H1 (cell line): ENCODE results near the gene ZNF524. TPM values are rescaled to one million over a fixed set of nuclear protein-coding genes. Genes with fewer than 3 reads are reported as not detected.

Experiments used
- ATF2 ChIP-seq: IDR thresholded peaks from 2 replicates; pipeline ENCODE4 v1.6.1; 2012; ENCODE audit warnings: low read length, inconsistent platforms
- BCL11A ChIP-seq, 2 experiments: IDR thresholded peaks; one replicate each; pipeline ENCODE4 v1.6.1; 2011; ENCODE audit warnings: low read depth in 2 of 2, low read length in 2 of 2, mild to moderate bottlenecking in 2 of 2
- CHD2 ChIP-seq: IDR thresholded peaks from 2 replicates; pipeline ENCODE4 v1.6.1; 2012; ENCODE audit warnings: low read length, improper control_type of control experiment
- EGR1 ChIP-seq: IDR thresholded peaks from 2 replicates; pipeline ENCODE4 v1.6.1; 2011; ENCODE audit warnings: low read depth, low read length, borderline replicate concordance
- EZH2 ChIP-seq: fragments of 200-600 bp; sonication (generic); IDR thresholded peaks from 2 replicates; pipeline ENCODE4 v1.7.1; 2012; ENCODE audit warnings: low read depth, mild to moderate bottlenecking, moderate library complexity, low read length, inconsistent platforms; ENCODE audit not compliant: severe bottlenecking
- GTF2F1 ChIP-seq: IDR thresholded peaks from 2 replicates; pipeline ENCODE4 v1.6.1; 2012; ENCODE audit warnings: low read depth, low read length, improper control_type of control experiment, borderline replicate concordance
- HDAC6 ChIP-seq: IDR thresholded peaks from one replicate; pipeline ENCODE4 v1.7.1; 2012; ENCODE audit warnings: low read depth, mild to moderate bottlenecking, inconsistent platforms, low read length, moderate library complexity
- JUN ChIP-seq: IDR thresholded peaks from 2 replicates; pipeline ENCODE4 v1.6.1; 2011; ENCODE audit warnings: low read depth, mild to moderate bottlenecking, improper control_type of control experiment, low read length
- KDM1A ChIP-seq: fragments of 200-600, 300-600 bp; sonication (generic); IDR thresholded peaks from 2 replicates; pipeline ENCODE4 v1.7.1; 2016; ENCODE audit warnings: mild to moderate bottlenecking, low read length, borderline replicate concordance
- KDM5A ChIP-seq: fragments of 200-600 bp; IDR thresholded peaks from 2 replicates; pipeline ENCODE4 v1.7.1; 2012; ENCODE audit warnings: mild to moderate bottlenecking, low read length, inconsistent platforms, mixed read lengths
- NRF1 ChIP-seq: IDR thresholded peaks from 2 replicates; pipeline ENCODE4 v1.6.1; 2011; ENCODE audit warnings: mild to moderate bottlenecking, low read depth, low read length, improper control_type of control experiment
- POLR2AphosphoS5 ChIP-seq: IDR thresholded peaks from 2 replicates; pipeline ENCODE4 v1.6.1; 2011; ENCODE audit warnings: low read depth, low read length
- POU5F1 ChIP-seq: IDR thresholded peaks from 2 replicates; pipeline ENCODE4 v1.6.1; 2011; ENCODE audit warnings: low read depth, mild to moderate bottlenecking, low read length, moderate library complexity
- RNF2 ChIP-seq: fragments of 200-900, 300-1000 bp; sonication (generic); IDR thresholded peaks from 2 replicates; pipeline ENCODE4 v1.7.1; 2016; ENCODE audit warnings: borderline replicate concordance, low read depth, mild to moderate bottlenecking, antibody characterized with exemption, low read length; ENCODE audit not compliant: poor library complexity, severe bottlenecking; ENCODE audit errors: missing control alignments
- RXRA ChIP-seq: IDR thresholded peaks from 2 replicates; pipeline ENCODE4 v1.6.1; 2011; ENCODE audit warnings: low read depth, mild to moderate bottlenecking, low read length, moderate library complexity; ENCODE audit not compliant: insufficient read depth
- SIN3A ChIP-seq, 2 experiments: IDR thresholded peaks in 1 of 2; conservative IDR thresholded peaks in 1 of 2; 2 replicates each; pipeline ENCODE4 v1.6.1; 2011 to 2012; ENCODE audit warnings: low read length in 2 of 2, improper control_type of control experiment in 1 of 2, low read depth in 1 of 2, mild to moderate bottlenecking in 1 of 2
- SIRT6 ChIP-seq: IDR thresholded peaks from one replicate; pipeline ENCODE4 v1.7.1; 2012; ENCODE audit warnings: low read length, inconsistent platforms
- SIX5 ChIP-seq: IDR thresholded peaks from 2 replicates; pipeline ENCODE4 v1.6.1; 2011; ENCODE audit warnings: mild to moderate bottlenecking, low read depth, low read length
- SP1 ChIP-seq: IDR thresholded peaks from 2 replicates; pipeline ENCODE4 v1.6.1; 2011; ENCODE audit warnings: low read depth, low read length
- SP2 ChIP-seq: IDR thresholded peaks from 2 replicates; pipeline ENCODE4 v1.6.1; 2012; ENCODE audit warnings: mild to moderate bottlenecking, low read length, inconsistent platforms
- SRF ChIP-seq: IDR thresholded peaks from 2 replicates; pipeline ENCODE4 v1.6.1; 2011; ENCODE audit warnings: mild to moderate bottlenecking, low read depth, low read length, moderate library complexity
- TAF1 ChIP-seq: IDR thresholded peaks from 2 replicates; pipeline ENCODE4 v1.6.1; 2011; ENCODE audit warnings: mild to moderate bottlenecking, low read depth, low read length
- ZNF274 ChIP-seq: IDR thresholded peaks from 2 replicates; pipeline ENCODE4 v1.7.0; 2012; ENCODE audit warnings: low read length, borderline replicate concordance; ENCODE audit errors: extremely low read depth
- polyA plus RNA-seq, 7 experiments: library from polyadenylated mRNA; depleted of rRNA in 3 of 7; stranded (reverse) in 5 of 7; unstranded in 2 of 7; fragments of >200 nt in 5 of 7; fragments of 200-250 nt in 2 of 7; gene quantifications; 1 replicate in 5 of 7; 2 replicates in 1 of 7; 4 replicates in 1 of 7; pipeline versions ENCODE4 v1.2.1 to v1.2.3, GENCODE V29; 2011 to 2013; ENCODE audit warnings: missing spikeins in 2 of 7, mixed read lengths in 2 of 7
- total RNA-seq: library from RNA; stranded (reverse); fragmentation: NEBNext Ultra II Directional; extraction: Animal tissue kit (Norgen Biotek cat#: 25700); gene quantifications from 2 replicates; pipeline ENCODE4 v1.2.1, GENCODE V29; 2021
- TF ChIP-seq, protein P1 (sequence below): IDR thresholded peaks from 2 replicates; pipeline ENCODE4 v1.6.1; 2011; ENCODE audit warnings: low read depth, mild to moderate bottlenecking, low read length; ENCODE audit not compliant: insufficient read depth

The ZNF524 gene
- total and polyA plus RNA-seq, 2 of the 8 experiments (the other 6 are each of a cell fraction or from before 2014, with no cell fraction given), result 4.4 to 4.7 TPM

DNA sequence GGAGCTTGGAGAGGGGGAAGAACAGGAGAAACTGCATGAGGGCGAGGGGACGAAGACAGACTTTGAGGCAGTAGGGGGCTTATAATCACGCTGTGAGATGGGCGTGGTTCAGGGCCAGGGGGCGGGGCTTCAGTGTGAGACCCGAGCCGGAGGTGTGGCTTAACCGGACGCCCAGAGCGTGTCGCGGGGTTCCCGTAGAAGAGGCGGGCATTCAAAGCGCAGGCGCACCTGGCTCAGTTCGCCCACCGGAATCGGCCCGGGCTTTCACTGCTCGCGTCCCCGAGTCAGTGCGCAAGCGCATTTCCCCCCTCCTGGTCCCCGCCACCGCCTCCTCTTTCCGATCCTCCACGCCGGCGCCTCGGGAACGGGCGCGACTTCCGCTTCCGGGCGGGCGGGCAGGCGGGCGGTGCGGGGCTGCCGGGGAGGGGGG, 5.1 kb downstream of the ZNF524 start (continued):
- TF ChIP-seq HDAC6 (no peak), RNF2 (no peak), KDM1A (no peak), ZNF274 (no peak), BCL11A (IDR thresholded peaks at IDR 0.05; ENCODE audit: low read depth in 2 of 2, low read length in 2 of 2) (no peak), SIX5 (no peak), NRF1 (peak; percentile 75), EGR1 (no peak), KDM5A (no peak), EZH2 (no peak), SIRT6 (no peak), SP2 (no peak), POLR2AphosphoS5 (peak; percentile 20; the same call in 1 of the 2 replicates), RXRA (no peak), SRF (no peak), JUN (no peak), SP1 (peak; percentile 70), POU5F1 (no peak), TAF1 (peak; percentile 52), CHD2 (no peak), ATF2 (no peak), SIN3A (conservative IDR thresholded peaks at IDR 0.05 in 1 of 2, IDR thresholded peaks at IDR 0.05 in 1 of 2; ENCODE audit: low read depth in 1 of 2, low read length in 2 of 2) (no peak; a peak in 1 of 4 replicates), GTF2F1 (no peak)
- TF ChIP-seq, protein P1, sequence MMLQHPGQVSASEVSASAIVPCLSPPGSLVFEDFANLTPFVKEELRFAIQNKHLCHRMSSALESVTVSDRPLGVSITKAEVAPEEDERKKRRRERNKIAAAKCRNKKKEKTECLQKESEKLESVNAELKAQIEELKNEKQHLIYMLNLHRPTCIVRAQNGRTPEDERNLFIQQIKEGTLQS, result no peak
